ENCODE measurements around the gene TCF4. TPM values are rescaled to one million over a fixed set of nuclear protein-coding genes. Genes with fewer than 3 reads are reported as not detected.

TCF4 gene
- total RNA-seq, 1 donor from 2014 or later = 199 TPM

DNA sequence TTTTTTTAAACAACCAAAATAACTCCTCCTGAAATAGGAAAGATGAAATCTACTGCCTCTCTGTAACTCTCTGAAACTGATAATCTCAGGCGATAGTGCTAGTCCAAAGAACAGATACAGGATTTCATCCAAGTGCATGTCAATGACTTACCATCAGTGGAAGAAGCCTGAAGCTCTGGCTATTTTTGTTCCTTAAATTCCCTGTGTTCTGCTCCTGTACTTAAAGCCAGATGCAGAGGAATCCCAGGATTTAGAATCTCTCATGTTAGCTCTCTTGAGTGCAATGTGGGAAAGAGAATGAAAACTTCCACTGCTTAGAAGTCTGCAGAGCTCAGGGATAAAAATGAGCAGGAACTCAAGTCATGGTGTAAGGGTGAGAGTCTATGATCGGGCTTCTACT, 291.9 kb downstream of the TCF4 start:
- H3K4me3 Mint-ChIP-seq (ENCODE audit: unreplicated experiment) = no peak overlapping the region
- H3K27ac Mint-ChIP-seq (ENCODE audit: unreplicated experiment) = no peak overlapping the region
- DNase-seq = no peak
- H3K27me3 Mint-ChIP-seq (ENCODE audit: unreplicated experiment) = peaks cover 6% of the 10 kb centered on the region
- peaks cover 64% of the 10 kb centered on the region for H3K4me1 Mint-ChIP-seq (ENCODE audit: low read depth, unreplicated experiment)
- peaks cover 5% of the 10 kb centered on the region for H3K36me3 Mint-ChIP-seq (ENCODE audit: unreplicated experiment)
- H3K9me3 Mint-ChIP-seq (ENCODE audit: unreplicated experiment) = peaks cover 7% of the 10 kb centered on the region
- TF ChIP-seq, protein P1, sequence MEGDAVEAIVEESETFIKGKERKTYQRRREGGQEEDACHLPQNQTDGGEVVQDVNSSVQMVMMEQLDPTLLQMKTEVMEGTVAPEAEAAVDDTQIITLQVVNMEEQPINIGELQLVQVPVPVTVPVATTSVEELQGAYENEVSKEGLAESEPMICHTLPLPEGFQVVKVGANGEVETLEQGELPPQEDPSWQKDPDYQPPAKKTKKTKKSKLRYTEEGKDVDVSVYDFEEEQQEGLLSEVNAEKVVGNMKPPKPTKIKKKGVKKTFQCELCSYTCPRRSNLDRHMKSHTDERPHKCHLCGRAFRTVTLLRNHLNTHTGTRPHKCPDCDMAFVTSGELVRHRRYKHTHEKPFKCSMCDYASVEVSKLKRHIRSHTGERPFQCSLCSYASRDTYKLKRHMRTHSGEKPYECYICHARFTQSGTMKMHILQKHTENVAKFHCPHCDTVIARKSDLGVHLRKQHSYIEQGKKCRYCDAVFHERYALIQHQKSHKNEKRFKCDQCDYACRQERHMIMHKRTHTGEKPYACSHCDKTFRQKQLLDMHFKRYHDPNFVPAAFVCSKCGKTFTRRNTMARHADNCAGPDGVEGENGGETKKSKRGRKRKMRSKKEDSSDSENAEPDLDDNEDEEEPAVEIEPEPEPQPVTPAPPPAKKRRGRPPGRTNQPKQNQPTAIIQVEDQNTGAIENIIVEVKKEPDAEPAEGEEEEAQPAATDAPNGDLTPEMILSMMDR (IDR thresholded peaks at IDR 0.05; ENCODE audit: partially characterized antibody, unreplicated experiment) = no peak

GRCh38 chr18:55290898-55291297, 297.1 kb downstream of the TCF4 start:
- no peak overlapping the region for H3K27ac Mint-ChIP-seq (ENCODE audit: unreplicated experiment)
- no peaks in the 10 kb centered on the region for H3K27me3 Mint-ChIP-seq (ENCODE audit: unreplicated experiment)
- no peak overlapping the region for H3K4me3 Mint-ChIP-seq (ENCODE audit: unreplicated experiment)
- H3K36me3 Mint-ChIP-seq (ENCODE audit: unreplicated experiment) = peaks cover 5% of the 10 kb centered on the region
- TF ChIP-seq, protein P1 (IDR thresholded peaks at IDR 0.05; ENCODE audit: partially characterized antibody, unreplicated experiment) = no peak
- H3K9me3 Mint-ChIP-seq (ENCODE audit: unreplicated experiment) = peaks cover 8% of the 10 kb centered on the region
- H3K4me1 Mint-ChIP-seq (ENCODE audit: low read depth, unreplicated experiment) = peaks cover 45% of the 10 kb centered on the region
- no peak for DNase-seq

DNA sequence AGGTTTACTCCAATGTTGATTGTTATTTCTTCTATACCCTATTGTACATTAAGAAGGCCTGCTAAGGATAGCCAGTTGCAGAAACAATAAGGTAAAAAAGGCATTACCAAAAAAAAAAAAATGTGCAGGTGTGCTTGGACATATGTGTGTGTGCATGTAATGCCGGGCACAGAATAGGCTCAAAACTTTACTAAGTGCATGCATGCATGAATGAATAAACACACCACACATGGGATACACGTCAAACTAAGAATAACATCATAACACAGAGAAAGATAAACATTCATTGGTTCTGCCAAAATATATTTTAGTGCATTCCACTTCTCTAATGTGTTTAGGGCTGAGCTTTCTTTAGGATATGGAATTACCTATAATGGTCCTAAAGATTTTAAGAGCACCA, 298.2 kb downstream of the TCF4 start:
- Mint-ChIP-seq H3K36me3 (ENCODE audit: unreplicated experiment) (no peaks in the 10 kb centered on the region), H3K27ac (ENCODE audit: unreplicated experiment) (no peak overlapping the region), H3K27me3 (ENCODE audit: unreplicated experiment) (no peaks in the 10 kb centered on the region), H3K4me1 (ENCODE audit: low read depth, unreplicated experiment) (peaks cover 37% of the 10 kb centered on the region), H3K4me3 (ENCODE audit: unreplicated experiment) (no peak overlapping the region), H3K9me3 (ENCODE audit: unreplicated experiment) (peaks cover 5% of the 10 kb centered on the region)
- TF ChIP-seq, protein P1 (IDR thresholded peaks at IDR 0.05; ENCODE audit: partially characterized antibody, unreplicated experiment) = no peak
- no peak for DNase-seq

- H3K4me3 Mint-ChIP-seq (ENCODE audit: unreplicated experiment) = no peak overlapping the region
- peaks cover 34% of the 10 kb centered on the region for H3K4me1 Mint-ChIP-seq (ENCODE audit: low read depth, unreplicated experiment)
- H3K27me3 Mint-ChIP-seq (ENCODE audit: unreplicated experiment) = no peaks in the 10 kb centered on the region
- H3K27ac Mint-ChIP-seq (ENCODE audit: unreplicated experiment) = no peak overlapping the region
- H3K9me3 Mint-ChIP-seq (ENCODE audit: unreplicated experiment) = peaks cover 5% of the 10 kb centered on the region
- no peaks in the 10 kb centered on the region for H3K36me3 Mint-ChIP-seq (ENCODE audit: unreplicated experiment)
- no peak for DNase-seq
- TF ChIP-seq, protein P1 (IDR thresholded peaks at IDR 0.05; ENCODE audit: partially characterized antibody, unreplicated experiment) = no peak
These were observed 298.9 kb downstream of the TCF4 start for GRCh38 chr18:55289048-55289447.

DNA sequence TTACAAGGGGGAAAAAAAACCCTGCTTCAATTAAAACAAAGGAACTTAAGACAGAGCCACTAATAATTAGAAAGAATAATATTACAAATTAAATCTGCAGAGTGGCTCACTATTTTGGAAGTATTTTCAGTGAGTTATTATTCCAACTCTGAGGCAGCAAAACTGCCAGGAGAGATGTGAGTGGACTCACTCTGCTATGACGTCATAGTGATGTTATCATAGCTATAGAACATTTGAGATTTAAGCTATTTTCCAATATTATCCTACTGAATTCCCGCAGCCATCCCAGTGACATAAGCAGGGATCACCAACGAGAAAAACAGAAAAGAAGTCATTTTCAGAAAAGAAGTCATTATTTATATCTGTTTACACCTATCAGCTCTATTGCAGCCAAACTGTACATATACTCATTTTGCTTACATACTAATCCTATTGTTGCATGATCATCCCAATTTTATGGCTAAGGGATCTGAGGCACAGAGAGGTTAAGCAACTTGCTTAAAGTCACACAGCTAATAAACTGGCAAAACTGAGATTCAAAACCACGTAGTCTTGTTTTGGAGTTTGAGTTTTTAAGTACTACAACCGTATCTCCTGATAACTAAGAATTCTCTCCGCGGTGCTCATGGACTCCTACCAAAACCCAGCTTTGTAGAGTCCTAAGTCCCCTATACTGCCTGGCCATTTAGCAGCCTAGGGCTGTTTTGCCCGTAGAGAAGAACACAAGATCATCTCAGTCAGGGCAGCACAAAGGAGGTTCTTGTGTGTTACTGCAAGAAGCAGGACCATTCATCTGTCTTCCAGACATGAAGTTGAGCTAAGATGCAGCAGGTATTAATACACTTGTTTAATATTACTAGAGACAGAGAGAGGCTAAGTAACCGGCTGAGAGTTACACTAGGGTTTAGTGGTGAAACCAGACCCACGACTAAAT, 299.8 kb downstream of the TCF4 start:
- DNase-seq = no peak
- Mint-ChIP-seq H3K27ac (ENCODE audit: unreplicated experiment) (no peak overlapping the region), H3K27me3 (ENCODE audit: unreplicated experiment) (no peaks in the 10 kb centered on the region), H3K4me3 (ENCODE audit: unreplicated experiment) (no peak overlapping the region), H3K9me3 (ENCODE audit: unreplicated experiment) (peaks cover 5% of the 10 kb centered on the region), H3K4me1 (ENCODE audit: low read depth, unreplicated experiment) (peaks cover 30% of the 10 kb centered on the region), H3K36me3 (ENCODE audit: unreplicated experiment) (no peaks in the 10 kb centered on the region)
- TF ChIP-seq, protein P1 (IDR thresholded peaks at IDR 0.05; ENCODE audit: partially characterized antibody, unreplicated experiment) = no peak
